ENCODE measurements around the gene PSENEN. TPM values are rescaled to one million over a fixed set of nuclear protein-coding genes. Genes with fewer than 3 reads are reported as not detected.

PSENEN gene
- total RNA-seq, 1 donor from 2014 or later: 74.2 TPM

- Mint-ChIP-seq H3K9me3 (peaks cover 3% of the 10 kb centered on the region), H3K27ac (no peak within 1 kb of the TSS), H3K4me3 (no peak within 1 kb of the TSS), H3K27me3 (peaks cover 4% of the 10 kb centered on the region), H3K4me1 (ENCODE audit: unreplicated experiment) (peaks cover 5% of the 10 kb centered on the region), H3K36me3 (no peaks in the 10 kb centered on the region)
- DNase-seq (ENCODE audit: extremely low spot score, unreplicated experiment): no peak
- no peak for TF ChIP-seq CTCF (conservative IDR thresholded peaks at IDR 0.05)
Observed at GRCh38 chr19:35704218-35704617, 41.2 kb upstream of the PSENEN start, which contains the start of gene ZBTB32. Gene ZBTB32 (plus strand): TSS chr19:35704558. CDS start chr19:35714627, 10,069 bp downstream.

DNA sequence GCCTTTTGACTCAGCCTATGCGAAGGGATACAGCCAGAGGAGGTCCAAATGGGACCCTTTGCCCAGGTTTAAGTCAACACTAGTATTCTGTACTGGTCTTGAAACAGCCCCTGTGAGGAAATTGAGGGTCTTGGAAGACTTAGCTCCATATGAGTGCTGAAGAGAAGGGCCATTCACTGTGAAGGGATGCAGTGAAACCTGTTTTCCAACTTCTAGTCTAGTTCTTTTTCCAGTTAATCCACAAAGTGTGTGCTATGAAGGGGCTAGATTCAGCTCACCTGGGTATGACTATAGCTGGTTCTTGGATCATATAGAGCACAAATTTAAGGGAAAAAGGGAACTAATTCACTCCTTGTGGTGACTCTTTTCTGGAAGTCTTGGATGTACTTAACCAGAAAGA is 37.1 kb upstream of the PSENEN start:
- Mint-ChIP-seq H3K4me3 (no peak overlapping the region), H3K27me3 (no peaks in the 10 kb centered on the region), H3K27ac (no peak overlapping the region), H3K9me3 (no peaks in the 10 kb centered on the region), H3K4me1 (ENCODE audit: unreplicated experiment) (no peaks in the 10 kb centered on the region), H3K36me3 (no peaks in the 10 kb centered on the region)
- no peak for TF ChIP-seq CTCF (conservative IDR thresholded peaks at IDR 0.05)
- DNase-seq (ENCODE audit: extremely low spot score, unreplicated experiment): no peak

- H3K4me1 Mint-ChIP-seq (ENCODE audit: unreplicated experiment): peaks cover 1% of the 10 kb centered on the region
- TF ChIP-seq CTCF (conservative IDR thresholded peaks at IDR 0.05): no peak
- no peaks in the 10 kb centered on the region for H3K36me3 Mint-ChIP-seq
- H3K4me3 Mint-ChIP-seq: no peak overlapping the region
- H3K27ac Mint-ChIP-seq: no peak overlapping the region
- H3K27me3 Mint-ChIP-seq: no peaks in the 10 kb centered on the region
- H3K9me3 Mint-ChIP-seq: no peaks in the 10 kb centered on the region
- no peak for DNase-seq (ENCODE audit: extremely low spot score, unreplicated experiment)
Observed at GRCh38 chr19:35710784-35711723, 34.4 kb upstream of the PSENEN start.

DNA sequence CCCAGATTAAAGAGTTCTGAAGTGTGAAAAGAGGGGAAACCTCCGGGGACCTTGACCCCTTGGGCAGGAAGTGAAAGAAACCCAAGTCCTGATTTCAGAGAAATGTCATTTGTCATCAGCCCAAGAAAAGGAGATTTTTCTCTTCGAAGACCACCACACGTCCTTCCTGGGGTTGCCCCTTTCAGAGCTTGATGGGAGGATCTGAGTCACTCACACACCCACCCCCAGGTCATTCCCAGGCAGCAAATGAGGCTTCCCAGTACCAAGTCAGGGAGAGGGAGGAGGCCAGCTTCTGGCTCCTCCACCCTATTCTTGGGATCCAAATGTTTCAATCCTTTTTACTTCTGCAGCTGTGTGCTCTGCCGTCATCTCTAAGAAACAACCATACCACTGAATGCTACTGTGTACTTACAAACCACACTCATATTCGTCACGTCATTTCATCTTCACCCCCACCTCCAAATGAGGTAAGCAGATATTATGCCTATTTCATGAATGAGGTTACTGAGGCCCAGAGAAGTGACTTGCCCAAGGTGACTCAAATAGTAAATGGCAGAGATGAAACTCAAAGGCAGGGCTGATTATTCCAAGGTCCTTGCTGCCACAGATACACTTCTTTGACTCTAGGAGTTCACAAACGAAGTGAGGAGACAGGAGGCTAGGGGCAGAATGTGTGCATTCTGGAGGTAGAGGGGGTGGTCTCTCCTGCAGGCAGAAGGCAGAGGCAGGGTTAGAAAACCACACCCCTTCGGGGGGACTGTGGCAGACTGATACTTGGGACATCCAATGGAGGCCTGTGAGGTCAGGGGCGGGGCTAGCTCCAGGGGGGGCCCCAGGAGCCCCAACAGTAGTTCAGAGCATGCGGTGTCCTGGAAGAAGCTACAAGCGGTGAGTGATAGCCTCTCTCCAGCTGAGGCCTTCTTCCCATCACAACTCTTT is 32.6 kb upstream of the PSENEN start:
- H3K4me1 Mint-ChIP-seq (ENCODE audit: unreplicated experiment): peaks cover 9% of the 10 kb centered on the region
- DNase-seq (ENCODE audit: extremely low spot score, unreplicated experiment): no peak
- no peaks in the 10 kb centered on the region for H3K27me3 Mint-ChIP-seq
- no peaks in the 10 kb centered on the region for H3K9me3 Mint-ChIP-seq
- H3K4me3 Mint-ChIP-seq: no peak overlapping the region
- H3K27ac Mint-ChIP-seq: no peak overlapping the region
- TF ChIP-seq CTCF (conservative IDR thresholded peaks at IDR 0.05): no peak
- H3K36me3 Mint-ChIP-seq: no peaks in the 10 kb centered on the region

GRCh38 chr19:35713506-35713850 is 32.0 kb upstream of the PSENEN start:
- Mint-ChIP-seq H3K36me3 (no peaks in the 10 kb centered on the region), H3K27me3 (no peaks in the 10 kb centered on the region), H3K27ac (no peak overlapping the region), H3K9me3 (no peaks in the 10 kb centered on the region), H3K4me1 (ENCODE audit: unreplicated experiment) (peaks cover 9% of the 10 kb centered on the region), H3K4me3 (no peak overlapping the region)
- DNase-seq (ENCODE audit: extremely low spot score, unreplicated experiment): no peak
- no peak for TF ChIP-seq CTCF (conservative IDR thresholded peaks at IDR 0.05)
